CD14-positive monocyte (primary cell): ENCODE measurements around the gene GOLGA2. TPM values are rescaled to one million over a fixed set of nuclear protein-coding genes. Genes with fewer than 3 reads are reported as not detected.

Experiments used
- DNase-seq, 3 donors: peaks; one replicate each; pipeline ENCODE4 v3.0.0-alpha.2; 2011 to 2022
- H2AFZ ChIP-seq: 2 replicates; pipeline ENCODE4 v1.6.0; 2012; ENCODE audit warnings: mild to moderate bottlenecking, low read depth, low read length, inconsistent platforms; ENCODE audit not compliant: insufficient read depth, poor library complexity, severe bottlenecking
- H3K27ac ChIP-seq, 2 donors: 1 replicate in 1 of 2; 2 replicates in 1 of 2; pipeline ENCODE4 v1.5.1; 2012 to 2013; ENCODE audit warnings: low read length in 2 of 2, control low read depth in 1 of 2, inconsistent platforms in 1 of 2, low read depth in 1 of 2, mild to moderate bottlenecking in 1 of 2
- H3K27me3 ChIP-seq, 2 donors: one replicate each; pipeline versions ENCODE4 v1.6.0 to v1.6.1; 2011 to 2013; ENCODE audit warnings: low read length in 2 of 2; ENCODE audit not compliant: control insufficient read depth in 2 of 2, insufficient read depth in 2 of 2
- H3K36me3 ChIP-seq, 2 donors: replicated peaks in 1 of 2; 1 replicate in 1 of 2; 2 replicates in 1 of 2; pipeline versions ENCODE4 v1.5.1 to v1.6.1; 2012 to 2013; ENCODE audit warnings: low read length in 2 of 2, control low read depth in 1 of 2, inconsistent platforms in 1 of 2, mild to moderate bottlenecking in 1 of 2; ENCODE audit not compliant: insufficient read depth in 2 of 2, control insufficient read depth in 1 of 2
- H3K4me1 ChIP-seq, 2 donors: 1 replicate in 1 of 2; 2 replicates in 1 of 2; pipeline versions ENCODE4 v1.5.1 to v1.6.1; 2012 to 2013; ENCODE audit warnings: low read length in 2 of 2, control low read depth in 1 of 2, inconsistent platforms in 1 of 2, mild to moderate bottlenecking in 1 of 2, moderate library complexity in 1 of 2; ENCODE audit not compliant: insufficient read depth in 2 of 2, control insufficient read depth in 1 of 2
- H3K4me2 ChIP-seq: replicated peaks from 2 replicates; pipeline ENCODE3; 2012; ENCODE audit warnings: low read length, moderate library complexity, mild to moderate bottlenecking; ENCODE audit not compliant: poor library complexity, severe bottlenecking; ENCODE audit errors: extremely low read depth
- H3K4me3 ChIP-seq, 3 experiments: fragments of 200-600 bp in 1 of 3; sonication (generic) in 1 of 3; replicated peaks in 1 of 3; 1 replicate in 2 of 3; 2 replicates in 1 of 3; pipeline ENCODE4 v1.5.1; 2011 to 2013; ENCODE audit warnings: low read length in 3 of 3, mild to moderate bottlenecking in 3 of 3, control low read depth in 2 of 3, low read depth in 2 of 3, inconsistent platforms in 1 of 3, moderate library complexity in 1 of 3
- H3K79me2 ChIP-seq: 2 replicates; pipeline ENCODE4 v1.6.0; 2012; ENCODE audit warnings: mild to moderate bottlenecking, control low read depth, inconsistent platforms, low read length, moderate library complexity; ENCODE audit not compliant: insufficient read depth
- H3K9ac ChIP-seq: 2 replicates; pipeline ENCODE4 v1.6.0; 2017; ENCODE audit warnings: low read length, mild to moderate bottlenecking; ENCODE audit not compliant: insufficient read depth, poor library complexity, severe bottlenecking
- H3K9me3 ChIP-seq, 2 donors: replicated peaks in 1 of 2; 1 replicate in 1 of 2; 2 replicates in 1 of 2; pipeline versions ENCODE4 v1.5.1 to v1.6.1; 2012 to 2013; ENCODE audit warnings: low read length in 2 of 2, control low read depth in 1 of 2; ENCODE audit not compliant: control insufficient read depth in 1 of 2, insufficient read depth in 1 of 2
- H4K20me1 ChIP-seq: 2 replicates; pipeline ENCODE4 v1.6.0; 2012; ENCODE audit warnings: mild to moderate bottlenecking, low read length, control low read depth, moderate library complexity; ENCODE audit not compliant: insufficient read depth
- H3K27ac Mint-ChIP-seq, 7 donors: one replicate each; pipeline ENCODE4 v1.8.0; 2020; ENCODE audit warnings: mild to moderate bottlenecking in 7 of 7, mixed read lengths in 7 of 7, moderate library complexity in 6 of 7, inconsistent platforms in 2 of 7
- H3K27me3 Mint-ChIP-seq, 3 donors: one replicate each; pipeline ENCODE4 v1.8.0; 2021 to 2022; ENCODE audit warnings: low read depth in 3 of 3, mild to moderate bottlenecking in 3 of 3, mixed read lengths in 3 of 3, moderate library complexity in 3 of 3, inconsistent platforms in 1 of 3
- H3K36me3 Mint-ChIP-seq, 2 donors: one replicate each; pipeline ENCODE4 v1.8.0; 2020; ENCODE audit warnings: mixed read lengths in 2 of 2, inconsistent platforms in 1 of 2, mild to moderate bottlenecking in 1 of 2
- H3K4me1 Mint-ChIP-seq: one replicate; pipeline ENCODE4 v1.8.0; 2020; ENCODE audit warnings: mild to moderate bottlenecking, mixed read lengths
- H3K4me3 Mint-ChIP-seq, 2 donors: one replicate each; pipeline ENCODE4 v1.8.0; 2020; ENCODE audit warnings: mild to moderate bottlenecking in 2 of 2, mixed read lengths in 2 of 2, moderate library complexity in 1 of 2
- H3K9me3 Mint-ChIP-seq, 7 donors: one replicate each; pipeline ENCODE4 v1.8.0; 2020 to 2022; ENCODE audit warnings: mixed read lengths in 7 of 7, mild to moderate bottlenecking in 6 of 7, moderate library complexity in 6 of 7, inconsistent platforms in 2 of 7
- CTCF ChIP-seq: fragments of 200-600 bp; IDR thresholded peaks from one replicate; pipeline ENCODE4 v1.8.0; 2022; ENCODE audit warnings: antibody characterized with exemption, mild to moderate bottlenecking
- WGBS: methylation state at CpG from one replicate; pipeline ENCODE4 v1.1.5; 2013; ENCODE audit warnings: missing lambda C conversion rate; ENCODE audit not compliant: insufficient coverage; 5-methylcytosine and 5-hydroxymethylcytosine counted together
- intact Hi-C, 2 donors: fragments of 100-400 bp; cut with micrococcal nuclease; formaldehyde crosslinking; loops; one replicate each; pipeline versions ENCODE4 v1.15.0 to v1.15.1; 2023
- polyA plus RNA-seq, 3 donors: library from polyadenylated mRNA; depleted of rRNA in 1 of 3; unstranded in 2 of 3; stranded (reverse) in 1 of 3; fragments of 300-500 nt in 2 of 3; fragments of >200 nt in 1 of 3; fragmentation: Illumina TruSeq in 2 of 3; gene quantifications; 1 replicate in 2 of 3; 2 replicates in 1 of 3; pipeline ENCODE4 v1.2.3, GENCODE V29; 2012 to 2021

Gene GOLGA2
- polyA plus RNA-seq, 3 donors: 2.9 to 34.2 (median 4.6) TPM

GRCh38 chr9:128271112-128271511 lies 4.7 kb downstream of the GOLGA2 start:
- H3K79me2 ChIP-seq: peaks cover 20% of the 10 kb centered on the region
- Mint-ChIP-seq H3K36me3 (peaks cover 54 to 64% of the 10 kb centered on the region in 2 donors), H3K27me3 (peaks cover 0 to under 1% (median 0%) of the 10 kb centered on the region in 3 donors), H3K4me3 (no peak overlapping the region), H3K27ac (peak overlapping the region in 1 of 7 donors; percentile 54), H3K9me3 (no peaks in the 10 kb centered on the region), H3K4me1 (peaks cover 10% of the 10 kb centered on the region)
- no peak overlapping the region for H3K4me2 ChIP-seq
- H3K27ac ChIP-seq: peak overlapping the region in 1 of 2 donors; percentile 20
- no peak for DNase-seq
- no peak overlapping the region for H2AFZ ChIP-seq
- no peaks in the 10 kb centered on the region for H3K27me3 ChIP-seq
- TF ChIP-seq CTCF: no peak
- peaks cover 10 to 14% of the 10 kb centered on the region in 2 donors for H3K4me1 ChIP-seq
- no peaks in the 10 kb centered on the region for H3K9me3 ChIP-seq
- 100% methylated on average over 1 of the region's 3 CpGs for WGBS
- intact Hi-C loops: no loop called here
- peaks cover 33 to 73% of the 10 kb centered on the region in 2 donors for H3K36me3 ChIP-seq
- H3K9ac ChIP-seq: no peak overlapping the region
- no peaks in the 10 kb centered on the region for H4K20me1 ChIP-seq
- no peak overlapping the region for H3K4me3 ChIP-seq

GRCh38 chr9:128266868-128267590 lies 8.8 kb downstream of the GOLGA2 start:
- Histone ChIP-seq H3K9ac (no peak overlapping the region), H3K36me3 (peaks cover 49 to 82% of the 10 kb centered on the region in 2 donors), H3K27me3 (no peaks in the 10 kb centered on the region), H3K27ac (no peak overlapping the region), H3K4me2 (no peak overlapping the region), H3K9me3 (no peaks in the 10 kb centered on the region), H2AFZ (no peak overlapping the region), H3K4me3 (no peak overlapping the region), H4K20me1 (no peaks in the 10 kb centered on the region), H3K4me1 (no peaks in the 10 kb centered on the region), H3K79me2 (no peaks in the 10 kb centered on the region)
- Mint-ChIP-seq H3K27me3 (no peaks in the 10 kb centered on the region), H3K27ac (peak overlapping the region in 1 of 7 donors; percentile 31), H3K4me1 (no peaks in the 10 kb centered on the region), H3K4me3 (no peak overlapping the region), H3K9me3 (no peaks in the 10 kb centered on the region), H3K36me3 (peaks cover 69 to 83% of the 10 kb centered on the region in 2 donors)
- DNase-seq: no peak
- WGBS: 94% methylated on average over 12 of the region's 15 CpGs
- no peak for TF ChIP-seq CTCF
- intact Hi-C loops: no loop called here
